ENCODE measurements around the gene HHIP.

The HHIP gene

DNA sequence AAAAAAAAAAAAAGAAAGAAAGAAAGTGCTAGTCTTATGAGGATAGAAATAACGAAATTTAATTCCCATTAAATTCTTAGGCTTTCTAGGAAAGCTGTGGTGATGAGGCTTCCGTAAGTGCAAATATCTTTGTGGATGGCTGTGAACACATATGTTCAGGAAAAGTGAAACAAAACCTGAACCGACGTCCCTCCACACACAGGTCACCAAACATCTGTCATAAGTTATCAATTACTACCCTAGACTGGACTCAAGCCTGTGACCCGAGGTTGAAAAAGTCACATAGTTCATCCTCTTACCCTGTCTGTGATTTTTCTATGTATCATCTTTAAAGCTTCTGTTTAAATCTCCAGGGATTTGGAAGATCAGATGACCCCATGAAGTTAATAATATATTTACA is 24.8 kb downstream of the HHIP start:
- no peaks in the 10 kb centered on the region for H3K9me3 Mint-ChIP-seq
- no peaks in the 10 kb centered on the region for H3K27me3 Mint-ChIP-seq
- DNase-seq (no peak), ATAC-seq (no peak)
- H3K4me3 Mint-ChIP-seq = no peak overlapping the region
- H3K36me3 Mint-ChIP-seq (ENCODE audit: low read depth) = no peaks in the 10 kb centered on the region
- H3K27ac Mint-ChIP-seq = no peak overlapping the region
- no peaks in the 10 kb centered on the region for H3K4me1 Mint-ChIP-seq

DNA sequence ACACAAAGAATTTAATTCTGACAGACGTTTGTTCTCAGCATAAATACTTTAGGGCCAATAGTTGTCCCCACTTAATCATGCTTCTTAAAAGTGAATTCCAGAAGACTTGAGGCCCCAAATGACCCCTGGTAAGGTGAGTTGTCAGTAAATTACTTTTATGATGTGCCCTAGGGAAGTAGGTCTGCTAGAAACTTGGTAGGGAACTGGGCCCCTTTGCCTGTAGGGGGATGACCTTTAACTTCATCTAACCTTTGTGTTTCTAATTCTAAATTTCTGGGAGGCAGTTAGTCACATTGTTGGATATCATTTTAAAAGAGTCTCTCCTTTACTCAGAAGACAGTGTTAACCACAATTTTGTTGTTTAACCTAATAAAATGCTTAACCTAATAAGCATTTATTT is 28.8 kb downstream of the HHIP start:
- Mint-ChIP-seq H3K27ac (no peak overlapping the region), H3K4me1 (no peaks in the 10 kb centered on the region), H3K4me3 (no peak overlapping the region), H3K36me3 (ENCODE audit: low read depth) (no peaks in the 10 kb centered on the region), H3K27me3 (no peaks in the 10 kb centered on the region), H3K9me3 (no peaks in the 10 kb centered on the region)
- no peak for ATAC-seq
- DNase-seq = no peak

- Mint-ChIP-seq H3K9me3 (peaks cover 4% of the 10 kb centered on the region), H3K4me1 (no peaks in the 10 kb centered on the region), H3K27ac (no peak overlapping the region), H3K27me3 (no peaks in the 10 kb centered on the region), H3K36me3 (ENCODE audit: low read depth) (no peaks in the 10 kb centered on the region), H3K4me3 (no peak overlapping the region)
- ATAC-seq (no peak), DNase-seq (no peak)
These were observed 35.9 kb downstream of the HHIP start for GRCh38 chr4:144681806-144682205.

- DNase-seq = no peak
- Mint-ChIP-seq H3K27me3 (no peaks in the 10 kb centered on the region), H3K27ac (no peak overlapping the region), H3K9me3 (peaks cover 4% of the 10 kb centered on the region), H3K36me3 (ENCODE audit: low read depth) (no peaks in the 10 kb centered on the region), H3K4me3 (no peak overlapping the region), H3K4me1 (no peaks in the 10 kb centered on the region)
- ATAC-seq = no peak
These were observed 37.6 kb downstream of the HHIP start for GRCh38 chr4:144683516-144683915.

- Mint-ChIP-seq H3K27me3 (no peaks in the 10 kb centered on the region), H3K27ac (no peak overlapping the region), H3K9me3 (peaks cover 4% of the 10 kb centered on the region), H3K4me3 (no peak overlapping the region), H3K36me3 (ENCODE audit: low read depth) (no peaks in the 10 kb centered on the region), H3K4me1 (no peaks in the 10 kb centered on the region)
- DNase-seq (no peak), ATAC-seq (no peak)
These were observed 40.0 kb downstream of the HHIP start for GRCh38 chr4:144685911-144686310.

DNA sequence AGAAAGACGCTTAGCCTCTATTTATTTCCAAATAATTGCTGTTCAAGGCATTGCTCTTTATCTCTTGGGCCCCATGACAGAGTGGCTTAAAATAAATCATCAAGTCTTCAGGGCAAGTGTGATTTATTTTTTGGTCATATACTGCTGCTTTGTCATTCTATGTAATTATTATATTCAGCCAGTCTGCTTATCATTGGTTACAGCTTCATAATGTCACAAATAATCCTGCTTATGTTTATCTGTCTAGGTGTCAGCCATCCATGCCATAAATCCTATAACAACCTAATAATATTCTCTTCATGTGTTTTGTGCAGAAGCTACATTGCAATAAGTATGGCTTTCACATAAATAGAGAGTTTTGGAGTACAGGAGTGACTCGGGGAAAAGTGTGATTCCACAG is 41.0 kb downstream of the HHIP start:
- DNase-seq (no peak), ATAC-seq (no peak)
- H3K36me3 Mint-ChIP-seq (ENCODE audit: low read depth) = no peaks in the 10 kb centered on the region
- H3K4me1 Mint-ChIP-seq = no peaks in the 10 kb centered on the region
- no peak overlapping the region for H3K27ac Mint-ChIP-seq
- peaks cover 4% of the 10 kb centered on the region for H3K9me3 Mint-ChIP-seq
- no peaks in the 10 kb centered on the region for H3K27me3 Mint-ChIP-seq
- H3K4me3 Mint-ChIP-seq = no peak overlapping the region

- peaks cover 4% of the 10 kb centered on the region for H3K9me3 Mint-ChIP-seq
- H3K4me1 Mint-ChIP-seq = no peaks in the 10 kb centered on the region
- H3K27me3 Mint-ChIP-seq = no peaks in the 10 kb centered on the region
- H3K36me3 Mint-ChIP-seq (ENCODE audit: low read depth) = no peaks in the 10 kb centered on the region
- DNase-seq (no peak), ATAC-seq (no peak)
- H3K4me3 Mint-ChIP-seq = no peak overlapping the region
- H3K27ac Mint-ChIP-seq = no peak overlapping the region
These were observed 41.5 kb downstream of the HHIP start for GRCh38 chr4:144687466-144687865.

DNA sequence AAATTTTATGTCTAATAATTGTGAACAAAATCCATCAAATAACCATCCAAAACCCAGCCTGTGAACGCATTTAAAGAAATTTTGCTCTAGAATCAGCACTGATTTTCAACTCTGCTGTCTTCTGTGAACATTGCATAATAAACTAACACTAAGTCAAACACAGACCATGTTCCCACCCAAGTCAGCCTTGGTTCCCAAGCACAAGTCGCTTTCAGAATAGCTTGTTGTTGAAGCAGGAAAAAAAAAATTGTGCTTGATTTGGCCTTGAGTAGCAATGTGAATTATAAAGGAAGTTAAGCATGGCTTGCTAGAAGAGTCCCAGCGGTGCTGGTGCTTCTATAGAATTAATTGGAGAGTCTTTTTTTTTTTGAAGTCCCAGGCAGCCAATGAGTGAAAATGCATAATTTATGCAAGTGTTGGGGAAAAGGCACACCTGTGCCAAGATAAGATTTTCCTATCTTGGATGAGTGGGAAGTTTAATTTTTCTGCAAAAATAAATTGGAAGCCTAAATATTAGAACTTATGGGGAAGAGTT is 42.1 kb downstream of the HHIP start:
- H3K36me3 Mint-ChIP-seq (ENCODE audit: low read depth) = no peaks in the 10 kb centered on the region
- no peak overlapping the region for H3K27ac Mint-ChIP-seq
- ATAC-seq (no peak), DNase-seq (no peak)
- peaks cover 4% of the 10 kb centered on the region for H3K9me3 Mint-ChIP-seq
- no peaks in the 10 kb centered on the region for H3K4me1 Mint-ChIP-seq
- no peaks in the 10 kb centered on the region for H3K27me3 Mint-ChIP-seq
- H3K4me3 Mint-ChIP-seq = no peak overlapping the region

GRCh38 chr4:144689125-144689524 is 43.2 kb downstream of the HHIP start:
- DNase-seq (no peak), ATAC-seq (no peak)
- no peak overlapping the region for H3K4me3 Mint-ChIP-seq
- peaks cover 4% of the 10 kb centered on the region for H3K9me3 Mint-ChIP-seq
- H3K36me3 Mint-ChIP-seq (ENCODE audit: low read depth) = no peaks in the 10 kb centered on the region
- no peaks in the 10 kb centered on the region for H3K4me1 Mint-ChIP-seq
- no peak overlapping the region for H3K27ac Mint-ChIP-seq
- H3K27me3 Mint-ChIP-seq = no peaks in the 10 kb centered on the region

DNA sequence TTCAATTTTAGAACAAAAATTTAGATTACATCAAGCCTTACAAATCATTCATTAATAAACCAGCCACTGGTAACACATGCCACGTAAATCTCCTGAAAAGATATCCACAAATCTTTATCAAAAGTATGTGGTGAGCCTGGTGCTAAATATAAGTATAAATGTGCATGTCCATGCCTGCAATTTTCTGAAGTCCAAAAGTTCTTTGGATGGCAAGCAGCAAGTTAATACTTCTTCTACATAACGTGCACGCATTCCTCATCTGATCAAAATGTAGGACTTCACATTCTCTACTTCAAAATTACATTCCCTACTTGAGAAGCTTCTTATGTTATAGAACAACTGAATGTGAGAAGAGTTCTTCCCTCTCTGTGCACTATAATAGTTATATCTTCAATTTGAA is 49.8 kb downstream of the HHIP start:
- Mint-ChIP-seq H3K36me3 (ENCODE audit: low read depth) (no peaks in the 10 kb centered on the region), H3K9me3 (no peaks in the 10 kb centered on the region), H3K4me1 (no peaks in the 10 kb centered on the region), H3K27me3 (no peaks in the 10 kb centered on the region), H3K4me3 (no peak overlapping the region), H3K27ac (no peak overlapping the region)
- ATAC-seq = no peak
- no peak for DNase-seq

DNA sequence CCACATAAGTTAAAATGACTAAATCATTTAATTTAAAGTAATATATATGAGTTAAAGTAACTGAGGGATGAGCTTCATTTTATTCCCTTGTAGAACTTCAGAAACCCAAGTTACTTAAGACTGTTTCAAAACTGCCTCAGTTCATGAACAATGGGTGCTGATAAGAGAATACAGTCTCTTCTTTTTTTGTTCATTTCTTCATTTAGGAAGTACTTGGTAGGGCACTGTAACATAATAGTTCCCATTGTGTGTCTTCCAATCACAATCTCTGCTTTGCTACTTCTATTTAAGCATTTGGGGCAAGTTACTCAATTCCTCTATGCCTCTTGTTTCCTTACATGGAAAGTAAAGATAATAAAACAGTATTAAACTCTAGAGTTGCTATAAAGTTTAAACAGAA is 50.4 kb downstream of the HHIP start:
- Mint-ChIP-seq H3K27me3 (no peaks in the 10 kb centered on the region), H3K36me3 (ENCODE audit: low read depth) (no peaks in the 10 kb centered on the region), H3K4me1 (no peaks in the 10 kb centered on the region), H3K27ac (no peak overlapping the region), H3K9me3 (no peaks in the 10 kb centered on the region), H3K4me3 (no peak overlapping the region)
- no peak for DNase-seq
- no peak for ATAC-seq

GRCh38 chr4:144699565-144699964 is 53.6 kb downstream of the HHIP start:
- no peak for ATAC-seq

DNA sequence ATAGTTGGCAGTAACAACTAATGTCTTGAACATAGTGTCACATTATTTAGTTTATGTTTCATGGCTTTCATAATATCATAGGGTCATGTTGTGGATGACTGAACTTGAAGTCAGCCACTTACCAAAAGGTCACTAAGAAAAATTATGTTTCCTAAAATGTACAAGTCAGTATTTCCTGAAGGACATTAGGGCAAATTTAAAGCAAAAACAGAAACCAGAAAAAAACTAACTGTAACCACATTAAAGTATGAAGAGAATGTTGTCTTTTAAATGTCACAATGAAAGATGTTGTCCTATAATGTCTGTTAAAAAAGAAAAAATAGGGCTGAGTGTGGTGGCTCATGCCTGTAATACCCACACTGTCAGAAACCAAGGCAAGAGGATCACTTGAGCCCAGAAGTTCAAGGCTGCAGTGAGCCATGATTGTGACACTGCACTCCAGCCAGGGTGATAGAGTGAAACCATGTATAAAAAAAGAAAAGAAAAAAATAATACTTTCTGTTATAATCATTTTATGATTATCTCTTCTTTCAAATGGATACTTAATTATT is 55.8 kb downstream of the HHIP start:
- no peak for DNase-seq
- no peaks in the 10 kb centered on the region for H3K27me3 Mint-ChIP-seq
- no peak overlapping the region for H3K4me3 Mint-ChIP-seq
- no peaks in the 10 kb centered on the region for H3K4me1 Mint-ChIP-seq
- no peak overlapping the region for H3K27ac Mint-ChIP-seq
- no peak for ATAC-seq
- H3K9me3 Mint-ChIP-seq = no peaks in the 10 kb centered on the region
- H3K36me3 Mint-ChIP-seq (ENCODE audit: low read depth) = no peaks in the 10 kb centered on the region

More at GRCh38 chr4:144699565-144699964, 53.6 kb downstream of the HHIP start:
- Mint-ChIP-seq H3K4me3 (no peak overlapping the region), H3K36me3 (ENCODE audit: low read depth) (no peaks in the 10 kb centered on the region), H3K27ac (no peak overlapping the region), H3K27me3 (no peaks in the 10 kb centered on the region), H3K4me1 (no peaks in the 10 kb centered on the region), H3K9me3 (no peaks in the 10 kb centered on the region)
- no peak for DNase-seq

DNA sequence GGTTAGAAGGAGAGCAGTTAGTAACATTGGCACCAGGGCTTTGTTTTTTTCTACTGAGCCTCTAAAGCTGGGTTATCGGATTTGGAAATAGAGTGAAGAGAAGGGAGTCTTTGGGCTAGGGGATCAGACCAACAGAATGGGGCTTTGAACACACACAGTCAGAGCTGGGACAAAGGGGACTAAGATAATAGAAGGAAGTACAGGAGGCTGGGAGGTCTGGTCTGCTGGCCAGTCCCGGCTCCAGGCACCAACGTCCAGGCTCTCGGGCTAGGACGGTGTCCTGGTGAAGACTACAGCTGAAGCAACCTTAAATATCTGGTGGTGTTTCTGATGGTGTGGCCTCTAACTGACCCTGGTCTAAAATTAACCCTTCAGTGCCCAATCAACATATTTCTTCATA is 57.5 kb downstream of the HHIP start:
- H3K9me3 Mint-ChIP-seq = no peaks in the 10 kb centered on the region
- DNase-seq (no peak), ATAC-seq (no peak)
- H3K27me3 Mint-ChIP-seq = no peaks in the 10 kb centered on the region
- no peak overlapping the region for H3K27ac Mint-ChIP-seq
- no peaks in the 10 kb centered on the region for H3K4me1 Mint-ChIP-seq
- H3K36me3 Mint-ChIP-seq (ENCODE audit: low read depth) = no peaks in the 10 kb centered on the region
- no peak overlapping the region for H3K4me3 Mint-ChIP-seq

DNA sequence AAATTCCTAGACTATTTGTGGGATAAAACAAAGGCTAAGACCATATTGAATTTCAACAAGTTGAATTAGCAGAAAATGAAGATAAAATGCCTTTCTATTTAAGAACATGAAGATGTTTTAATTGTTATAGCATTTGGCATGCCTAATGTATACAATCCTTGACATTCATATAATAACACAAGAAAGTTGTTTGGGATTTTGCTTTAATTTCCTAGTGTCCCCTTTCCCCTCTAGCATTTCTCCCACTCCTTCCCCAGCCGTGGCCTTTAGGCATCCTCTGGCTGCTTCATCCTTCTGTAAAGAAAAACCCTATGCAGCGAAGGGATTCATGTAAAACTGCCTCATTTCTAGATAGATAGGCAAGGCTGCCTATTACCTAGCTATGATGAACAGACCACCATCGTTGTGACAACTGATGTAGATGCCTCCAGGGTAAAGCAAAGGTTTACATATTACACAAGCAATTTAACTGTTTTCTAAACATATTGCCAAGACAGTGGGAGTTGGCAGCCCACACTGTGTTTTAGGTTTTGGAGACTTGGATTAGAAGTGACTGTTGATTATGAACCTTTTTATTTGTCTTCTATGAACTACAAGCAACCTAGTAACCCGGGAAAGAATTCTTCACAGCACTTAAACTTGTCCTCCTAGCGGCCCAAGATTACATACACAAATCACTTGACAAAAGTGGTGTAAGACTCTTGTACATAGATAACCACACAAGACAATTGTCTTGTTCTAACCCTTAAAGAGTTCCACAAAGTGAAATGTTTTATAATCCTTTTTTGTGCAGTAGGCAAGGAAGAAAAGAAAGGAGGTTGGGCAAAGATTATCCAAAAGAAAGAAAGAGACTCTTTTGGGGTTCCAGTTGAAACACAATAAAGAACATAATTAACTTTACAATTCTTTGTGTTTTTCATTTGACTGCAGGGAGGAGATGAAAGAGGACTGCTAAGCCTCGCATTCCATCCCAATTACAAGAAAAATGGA is 59.9 kb downstream of the HHIP start:
- no peak overlapping the region for H3K4me3 Mint-ChIP-seq
- no peaks in the 10 kb centered on the region for H3K9me3 Mint-ChIP-seq
- H3K4me1 Mint-ChIP-seq = no peaks in the 10 kb centered on the region
- no peaks in the 10 kb centered on the region for H3K27me3 Mint-ChIP-seq
- ATAC-seq (no peak), DNase-seq (no peak)
- no peaks in the 10 kb centered on the region for H3K36me3 Mint-ChIP-seq (ENCODE audit: low read depth)
- no peak overlapping the region for H3K27ac Mint-ChIP-seq
